CD4-positive, CD25-positive, alpha-beta regulatory T cell (primary cell): Measurements from ENCODE around the gene AEN. TPM values are rescaled to one million over a fixed set of nuclear protein-coding genes. Genes with fewer than 3 reads are reported as not detected.

Source experiments
- ATAC-seq, 2 donors: fragments of 150-1000 bp; cut with Tn5 transposase; one replicate each; pipeline ENCODE4 v1.10.0; 2021; ENCODE audit warnings: low read depth in 2 of 2, moderate number of reproducible peaks in 2 of 2, moderate library complexity in 1 of 2
- DNase-seq, 3 donors: peaks; one replicate each; pipeline versions ENCODE4 v3.0.0 to v3.0.0-alpha.2; 2012 to 2022; ENCODE audit warnings: mixed read lengths in 1 of 3
- H3K27ac ChIP-seq: one replicate; pipeline ENCODE4 v1.7.0; 2013; ENCODE audit warnings: mild to moderate bottlenecking, low read length; ENCODE audit not compliant: insufficient read depth, poor library complexity, severe bottlenecking
- H3K27me3 ChIP-seq: one replicate; pipeline ENCODE4 v1.7.0; 2013; ENCODE audit warnings: low read length; ENCODE audit not compliant: control insufficient read depth, insufficient read depth
- H3K36me3 ChIP-seq: one replicate; pipeline ENCODE4 v1.7.0; 2013; ENCODE audit warnings: mild to moderate bottlenecking, low read length, moderate library complexity; ENCODE audit not compliant: control insufficient read depth, insufficient read depth
- H3K4me1 ChIP-seq: 2 replicates; pipeline ENCODE4 v1.7.0; 2013; ENCODE audit warnings: mild to moderate bottlenecking, low read length; ENCODE audit not compliant: insufficient read depth, control insufficient read depth, poor library complexity, severe bottlenecking
- H3K4me3 ChIP-seq: one replicate; pipeline ENCODE4 v1.7.0; 2013; ENCODE audit warnings: low read depth, mild to moderate bottlenecking, low read length, moderate library complexity
- H3K9me3 ChIP-seq, 2 experiments: 1 replicate in 1 of 2; 2 replicates in 1 of 2; pipeline ENCODE4 v1.7.0; 2013; ENCODE audit warnings: low read length in 2 of 2, mild to moderate bottlenecking in 1 of 2, moderate library complexity in 1 of 2; ENCODE audit not compliant: control insufficient read depth in 2 of 2
- H3K27ac Mint-ChIP-seq, 3 donors: one replicate each; pipeline ENCODE4 v1.8.0; 2020 to 2022; ENCODE audit warnings: mild to moderate bottlenecking in 3 of 3, mixed read lengths in 3 of 3, moderate library complexity in 2 of 3
- H3K27me3 Mint-ChIP-seq: one replicate; pipeline ENCODE4 v1.8.0; 2022; ENCODE audit warnings: mild to moderate bottlenecking, mixed read lengths
- H3K36me3 Mint-ChIP-seq: one replicate; pipeline ENCODE4 v1.8.0; 2020; ENCODE audit warnings: mixed read lengths
- H3K4me1 Mint-ChIP-seq, 4 donors: one replicate each; pipeline ENCODE4 v1.8.0; 2020 to 2022; ENCODE audit warnings: mixed read lengths in 4 of 4, mild to moderate bottlenecking in 1 of 4
- H3K4me3 Mint-ChIP-seq, 4 donors: one replicate each; pipeline ENCODE4 v1.8.0; 2020 to 2022; ENCODE audit warnings: mild to moderate bottlenecking in 4 of 4, mixed read lengths in 4 of 4, moderate library complexity in 3 of 4
- H3K9me3 Mint-ChIP-seq, 7 donors: one replicate each; pipeline ENCODE4 v1.8.0; 2020 to 2022; ENCODE audit warnings: mixed read lengths in 7 of 7, mild to moderate bottlenecking in 3 of 7, moderate library complexity in 2 of 7
- polyA plus RNA-seq, 4 donors: library from polyadenylated mRNA; unstranded; fragments of 300-500 nt; fragmentation: Illumina TruSeq; gene quantifications; one replicate each; pipeline ENCODE4 v1.2.3, GENCODE V29; 2021
- total RNA-seq: library from RNA; stranded (reverse); gene quantifications from one replicate; pipeline ENCODE4 v1.2.3, GENCODE V29; 2022

Gene AEN
- total and polyA plus RNA-seq, 5 donors from 2014 or later: 28.7 to 52.4 (median 36.1) TPM

DNA sequence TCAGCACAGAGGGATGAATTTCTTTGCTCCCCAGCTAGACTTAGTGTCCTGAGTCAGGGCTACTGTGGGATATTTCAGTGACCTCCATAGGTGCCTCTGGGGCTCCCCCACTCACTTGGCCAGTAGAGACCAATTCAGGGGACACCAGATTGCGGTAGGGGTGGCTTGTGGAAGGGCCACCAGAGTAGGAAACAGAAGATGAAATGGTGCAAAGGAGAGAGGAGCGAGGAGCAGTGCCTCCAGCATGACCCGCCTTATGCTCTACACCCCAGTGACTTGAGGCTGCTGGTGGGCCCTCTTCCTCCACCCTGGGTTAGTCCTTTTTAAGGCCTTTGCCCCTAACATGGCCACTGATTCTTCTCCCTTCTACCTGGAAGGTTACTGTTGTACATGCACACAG lies 2.5 kb downstream of the AEN start:
- Histone ChIP-seq H3K27me3 (no peaks in the 10 kb centered on the region), H3K27ac (peak overlapping the region; percentile 90), H3K36me3 (peaks cover 6% of the 10 kb centered on the region), H3K4me1 (peaks cover 79% of the 10 kb centered on the region), H3K9me3 (no peaks in the 10 kb centered on the region), H3K4me3 (peak overlapping the region; percentile 93)
- H3K9me3 Mint-ChIP-seq: peaks cover 0 to 1% (median 0%) of the 10 kb centered on the region in 7 donors
- peak overlapping the region; percentile 95 to 99 (median 99) for H3K27ac Mint-ChIP-seq
- H3K4me3 Mint-ChIP-seq: peak overlapping the region; percentile 90 to 96 (median 91)
- H3K4me1 Mint-ChIP-seq: peaks cover 18 to 75% (median 52%) of the 10 kb centered on the region in 4 donors
- ATAC-seq (no peak), DNase-seq (no peak)
- no peaks in the 10 kb centered on the region for H3K27me3 Mint-ChIP-seq
- H3K36me3 Mint-ChIP-seq: peaks cover 10% of the 10 kb centered on the region

DNA sequence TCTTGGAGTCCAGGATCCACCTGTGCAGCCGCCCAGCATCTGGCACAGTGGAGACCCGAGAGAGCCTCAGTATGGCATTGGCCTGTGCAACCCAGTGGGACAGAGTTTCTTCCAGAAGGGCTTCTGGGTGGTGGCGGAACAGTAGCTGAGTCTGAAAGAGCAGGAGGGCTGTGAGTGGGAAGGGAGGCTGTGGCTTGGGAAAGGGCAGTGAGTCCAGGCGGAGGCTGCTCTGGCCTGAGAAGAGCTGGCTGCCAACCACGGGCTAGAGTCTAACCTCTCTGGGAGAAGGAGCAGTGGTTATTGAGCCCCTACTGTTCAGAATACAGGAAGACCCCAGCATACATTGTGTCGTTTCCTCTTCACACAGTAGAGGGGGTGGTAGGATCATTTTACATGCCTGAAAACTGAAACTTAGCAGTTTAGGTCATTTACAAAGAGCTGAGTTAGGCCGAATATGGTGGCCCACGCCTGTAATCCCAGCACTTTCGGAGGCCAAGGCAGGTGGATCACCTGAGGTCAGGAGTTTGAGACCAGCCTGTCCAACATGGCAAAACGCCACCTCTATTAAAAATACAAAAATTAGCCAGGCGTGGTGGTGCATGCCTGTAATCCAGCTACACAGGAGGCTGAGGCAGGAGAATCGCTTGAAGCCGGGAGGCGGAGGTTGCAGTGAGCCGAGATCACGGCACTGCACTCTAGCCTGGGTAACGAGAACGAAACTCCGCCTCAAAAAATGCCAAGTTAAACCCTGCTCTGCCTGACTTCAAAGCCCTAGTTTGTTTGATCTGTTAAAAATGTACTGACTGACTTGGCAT lies 3.2 kb downstream of the AEN start:
- Histone ChIP-seq H3K4me3 (peak overlapping the region; percentile 93), H3K27ac (peak overlapping the region; percentile 90), H3K9me3 (no peaks in the 10 kb centered on the region), H3K36me3 (peaks cover 13% of the 10 kb centered on the region), H3K4me1 (peaks cover 86% of the 10 kb centered on the region), H3K27me3 (no peaks in the 10 kb centered on the region)
- peak; percentile 37 to 43 for ATAC-seq
- H3K27me3 Mint-ChIP-seq: no peaks in the 10 kb centered on the region
- peaks cover 0 to 1% (median 0%) of the 10 kb centered on the region in 7 donors for H3K9me3 Mint-ChIP-seq
- H3K27ac Mint-ChIP-seq: peak overlapping the region; percentile 95 to 99 (median 99)
- peak overlapping the region; percentile 90 to 96 (median 91) for H3K4me3 Mint-ChIP-seq
- peaks cover 19 to 82% (median 53%) of the 10 kb centered on the region in 4 donors for H3K4me1 Mint-ChIP-seq
- DNase-seq: peak; percentile 50 to 82 (median 79)
- H3K36me3 Mint-ChIP-seq: peaks cover 10% of the 10 kb centered on the region

DNA sequence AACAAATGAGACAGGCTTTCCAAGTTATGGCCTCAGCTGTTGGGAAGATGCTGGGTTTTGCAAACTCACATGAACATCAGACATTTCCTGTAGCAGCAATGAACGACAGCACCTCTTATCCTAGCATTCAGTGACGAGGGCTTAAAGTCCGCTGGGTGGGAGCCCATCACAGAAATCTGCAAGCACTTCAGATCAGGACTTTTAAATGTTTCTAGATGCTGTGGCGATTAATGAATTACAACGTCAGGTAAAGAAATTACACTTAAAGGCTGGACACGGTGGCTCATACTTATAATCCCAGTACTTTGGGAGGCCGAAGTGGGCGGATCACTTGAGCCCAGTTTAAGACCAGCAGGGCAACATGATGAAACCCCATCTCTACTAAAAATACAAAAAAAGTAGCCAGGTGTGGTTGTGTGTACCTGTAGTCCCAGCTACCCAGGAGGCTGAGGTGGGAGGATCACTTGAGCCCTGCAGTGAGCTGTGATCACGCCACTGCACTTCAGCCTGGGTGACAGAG lies 3.9 kb downstream of the AEN start:
- Histone ChIP-seq H3K36me3 (peaks cover 16% of the 10 kb centered on the region), H3K27ac (peak overlapping the region; percentile 90), H3K4me1 (peaks cover 93% of the 10 kb centered on the region), H3K27me3 (no peaks in the 10 kb centered on the region), H3K9me3 (no peaks in the 10 kb centered on the region), H3K4me3 (peak overlapping the region; percentile 76)
- Mint-ChIP-seq H3K9me3 (peaks cover 0 to 1% (median 0%) of the 10 kb centered on the region in 7 donors), H3K27me3 (no peaks in the 10 kb centered on the region), H3K4me1 (peaks cover 23 to 89% (median 60%) of the 10 kb centered on the region in 4 donors), H3K36me3 (peaks cover 17% of the 10 kb centered on the region), H3K4me3 (peak overlapping the region; percentile 90 to 96 (median 91)), H3K27ac (peak overlapping the region; percentile 95 to 99 (median 99))
- ATAC-seq (no peak), DNase-seq (no peak)

DNA sequence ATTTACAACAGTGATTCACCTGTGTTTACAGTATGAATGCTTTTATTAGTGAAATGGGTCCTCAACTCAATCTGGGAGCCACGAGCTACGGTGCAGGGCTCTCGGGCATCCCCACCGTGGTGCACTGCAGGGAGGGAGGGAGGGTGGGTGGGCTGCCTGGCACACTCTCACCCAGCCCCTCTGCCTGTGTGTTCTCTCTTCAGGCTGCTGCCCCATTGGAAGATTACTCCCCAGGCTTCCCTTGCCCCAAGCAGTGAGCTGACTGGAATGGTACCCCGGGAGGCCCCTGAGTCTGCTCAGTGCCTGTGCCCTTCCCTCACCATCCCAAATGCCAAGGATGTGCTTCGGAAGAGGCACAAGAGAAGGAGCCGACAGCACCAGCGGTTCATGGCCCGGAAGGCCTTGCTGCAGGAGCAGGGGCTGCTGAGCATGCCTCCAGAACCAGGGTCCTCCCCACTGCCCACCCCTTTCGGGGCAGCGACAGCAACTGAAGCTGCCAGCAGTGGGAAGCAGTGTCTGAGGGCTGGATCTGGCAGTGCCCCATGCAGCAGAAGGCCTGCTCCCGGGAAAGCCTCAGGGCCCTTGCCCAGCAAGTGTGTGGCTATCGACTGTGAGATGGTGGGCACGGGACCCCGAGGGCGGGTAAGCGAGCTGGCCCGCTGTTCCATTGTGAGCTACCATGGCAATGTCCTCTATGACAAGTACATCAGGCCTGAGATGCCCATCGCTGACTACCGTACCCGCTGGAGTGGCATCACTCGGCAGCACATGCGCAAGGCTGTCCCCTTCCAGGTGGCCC lies 5.0 kb downstream of the AEN start:
- Mint-ChIP-seq H3K27ac (peak overlapping the region; percentile 97 to 99 (median 97)), H3K4me1 (peaks cover 23 to 94% (median 63%) of the 10 kb centered on the region in 4 donors), H3K27me3 (no peaks in the 10 kb centered on the region), H3K9me3 (peaks cover 0 to 2% (median 0%) of the 10 kb centered on the region in 7 donors), H3K4me3 (peak overlapping the region; percentile 60 to 81 (median 67)), H3K36me3 (peaks cover 23% of the 10 kb centered on the region)
- ATAC-seq (no peak), DNase-seq (no peak)
- Histone ChIP-seq H3K27ac (peak overlapping the region; percentile 90), H3K36me3 (peaks cover 21% of the 10 kb centered on the region), H3K4me3 (peak overlapping the region; percentile 53), H3K9me3 (no peaks in the 10 kb centered on the region), H3K27me3 (no peaks in the 10 kb centered on the region), H3K4me1 (peaks cover 98% of the 10 kb centered on the region)

DNA sequence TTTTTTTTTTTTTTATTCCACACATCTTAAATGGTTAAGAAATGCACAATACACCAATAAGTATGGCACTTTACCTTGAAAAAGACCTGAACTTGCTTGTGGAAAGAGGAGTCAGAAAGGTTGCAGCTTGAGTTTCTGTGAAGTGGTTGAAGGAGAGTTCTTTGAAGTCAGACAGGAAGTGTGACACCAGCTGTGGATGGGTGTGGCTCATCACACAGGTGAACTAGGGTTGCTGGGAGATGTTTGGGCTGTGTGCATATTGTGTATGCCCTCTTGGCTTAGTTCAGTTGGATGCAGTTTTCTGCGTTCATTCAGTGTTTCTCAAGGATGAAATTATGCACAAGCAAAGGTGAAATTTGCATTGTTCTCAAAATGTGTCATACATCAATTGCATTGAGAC lies 6.3 kb downstream of the AEN start:
- no peaks in the 10 kb centered on the region for H3K9me3 ChIP-seq
- H3K4me3 ChIP-seq: peak overlapping the region; percentile 78
- peak overlapping the region; percentile 87 for H3K27ac ChIP-seq
- H3K4me3 Mint-ChIP-seq: peak overlapping the region; percentile 58 to 81 (median 66)
- peaks cover 32% of the 10 kb centered on the region for H3K36me3 ChIP-seq
- H3K9me3 Mint-ChIP-seq: peaks cover 0 to 2% (median 0%) of the 10 kb centered on the region in 7 donors
- no peaks in the 10 kb centered on the region for H3K27me3 ChIP-seq
- H3K4me1 Mint-ChIP-seq: peaks cover 23 to 99% (median 58%) of the 10 kb centered on the region in 4 donors
- ATAC-seq (peak; percentile 87 to 89), DNase-seq (peak; percentile 72 to 97 (median 92))
- H3K4me1 ChIP-seq: peaks cover 98% of the 10 kb centered on the region
- peaks cover 33% of the 10 kb centered on the region for H3K36me3 Mint-ChIP-seq
- H3K27me3 Mint-ChIP-seq: no peaks in the 10 kb centered on the region
- peak overlapping the region; percentile 97 to 99 (median 97) for H3K27ac Mint-ChIP-seq

DNA sequence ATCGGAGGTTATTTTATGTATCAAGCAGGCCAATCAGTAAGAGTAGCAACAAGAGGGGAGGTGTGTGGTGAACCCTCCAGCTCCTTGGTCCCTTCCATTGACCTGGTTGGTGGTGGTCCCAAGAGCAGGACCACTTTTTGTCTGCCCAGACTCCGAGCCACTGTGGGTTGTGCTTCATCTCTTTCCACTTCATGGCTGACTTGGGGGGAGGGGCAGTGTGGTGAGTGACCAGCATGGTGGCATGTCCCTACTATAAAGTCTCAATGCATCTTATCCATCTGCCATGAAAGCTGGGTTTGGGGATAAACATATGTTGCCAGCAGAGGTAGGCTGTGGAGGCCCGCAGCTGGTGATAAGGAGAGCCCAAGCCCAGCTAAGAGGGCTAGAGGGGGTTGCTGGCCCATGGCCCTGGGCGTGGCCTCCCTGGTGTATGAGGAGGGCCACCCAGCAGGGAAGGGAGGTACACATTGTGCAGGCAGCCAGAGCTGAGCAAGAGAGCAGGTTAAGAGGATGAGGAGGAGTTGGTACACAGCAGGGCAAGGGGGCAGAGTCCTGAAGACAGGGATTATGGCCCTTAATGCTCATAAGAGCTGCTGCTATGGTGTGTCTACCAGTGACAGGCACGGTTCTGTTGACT lies 7.0 kb downstream of the AEN start:
- DNase-seq (no peak), ATAC-seq (no peak)
- H3K27ac Mint-ChIP-seq: peak overlapping the region; percentile 97 to 99 (median 97)
- H3K36me3 Mint-ChIP-seq: peaks cover 38% of the 10 kb centered on the region
- H3K27ac ChIP-seq: peak overlapping the region; percentile 87
- peaks cover 91% of the 10 kb centered on the region for H3K4me1 ChIP-seq
- peak overlapping the region; percentile 78 for H3K4me3 ChIP-seq
- H3K9me3 Mint-ChIP-seq: peaks cover 0 to 2% (median 0%) of the 10 kb centered on the region in 7 donors
- no peaks in the 10 kb centered on the region for H3K27me3 ChIP-seq
- H3K27me3 Mint-ChIP-seq: no peaks in the 10 kb centered on the region
- H3K4me3 Mint-ChIP-seq: peak overlapping the region; percentile 58 to 81 (median 66)
- no peaks in the 10 kb centered on the region for H3K9me3 ChIP-seq
- peaks cover 32% of the 10 kb centered on the region for H3K36me3 ChIP-seq
- H3K4me1 Mint-ChIP-seq: peaks cover 23 to 99% (median 56%) of the 10 kb centered on the region in 4 donors

DNA sequence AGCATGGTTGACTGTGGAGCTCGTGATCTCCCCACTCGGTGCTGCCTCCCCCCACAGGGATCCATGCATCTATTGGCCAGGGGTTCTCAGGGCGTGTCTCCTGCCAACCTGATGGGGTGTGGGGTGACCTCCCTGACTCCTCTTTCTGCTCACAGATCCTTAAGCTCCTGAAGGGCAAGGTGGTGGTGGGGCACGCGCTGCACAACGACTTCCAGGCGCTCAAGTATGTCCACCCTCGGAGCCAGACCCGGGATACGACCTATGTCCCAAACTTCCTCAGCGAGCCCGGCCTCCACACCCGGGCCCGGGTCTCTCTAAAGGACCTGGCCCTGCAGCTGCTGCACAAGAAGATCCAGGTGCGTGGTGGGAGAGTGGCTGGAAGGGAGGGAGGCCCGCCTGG lies 7.9 kb downstream of the AEN start:
- H3K9me3 Mint-ChIP-seq: peaks cover 0 to 2% (median 0%) of the 10 kb centered on the region in 7 donors
- no peaks in the 10 kb centered on the region for H3K27me3 ChIP-seq
- no peaks in the 10 kb centered on the region for H3K9me3 ChIP-seq
- no peak for ATAC-seq
- peak overlapping the region in 2 of 4 donors; percentile 79 to 81 for H3K4me3 Mint-ChIP-seq
- peak overlapping the region; percentile 97 to 99 (median 97) for H3K27ac Mint-ChIP-seq
- H3K36me3 Mint-ChIP-seq: peaks cover 40% of the 10 kb centered on the region
- H3K36me3 ChIP-seq: peaks cover 32% of the 10 kb centered on the region
- no peak for DNase-seq
- peaks cover 25 to 97% (median 54%) of the 10 kb centered on the region in 4 donors for H3K4me1 Mint-ChIP-seq
- peak overlapping the region; percentile 78 for H3K4me3 ChIP-seq
- H3K27ac ChIP-seq: peak overlapping the region; percentile 87
- H3K4me1 ChIP-seq: peaks cover 91% of the 10 kb centered on the region
- H3K27me3 Mint-ChIP-seq: no peaks in the 10 kb centered on the region
